Colon (tissue), 2 donors: ENCODE measurements around the gene MAP3K8.

Experiments
- FAIRE-seq: peaks from 2 replicates; lab custom pipeline; 2012; peaks lifted over from hg19 to GRCh38; lab: Jason Lieb, UNC
- donor health status: control.
- donor health status: control.

MAP3K8 gene

DNA sequence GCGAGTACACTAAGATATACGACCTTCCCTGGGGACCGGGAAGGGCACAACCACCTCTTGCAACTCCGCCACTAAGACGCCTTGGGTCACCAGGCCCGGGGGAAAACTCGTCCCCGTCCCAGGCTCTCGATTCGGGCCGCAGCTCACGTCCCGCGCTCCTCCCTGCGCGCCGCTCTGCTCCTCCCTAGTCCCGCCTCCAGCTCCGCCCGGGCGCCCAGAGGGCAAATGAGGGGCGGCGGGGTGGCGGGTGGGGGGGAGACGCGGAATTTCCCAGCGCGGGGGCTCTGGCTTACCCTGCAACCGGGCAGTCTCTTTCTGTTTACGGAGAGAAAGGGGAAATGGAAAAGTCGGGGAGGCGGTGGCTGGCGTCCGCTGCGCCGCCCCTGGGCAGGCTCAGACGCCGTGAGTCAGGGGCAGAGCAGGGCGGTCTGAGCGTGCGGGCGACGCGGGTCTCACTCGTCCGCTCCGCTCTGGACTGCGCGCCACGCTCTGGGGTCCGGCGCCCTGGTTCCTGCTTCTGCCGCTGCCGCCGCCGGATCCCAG is at the start of gene MAP3K8:
MAP3K8 (plus strand) TSS at position 455 of the 543 bp plus-strand sequence. CDS start 4,755 bp downstream, outside the sequence.
- no peak for FAIRE-seq

DNA sequence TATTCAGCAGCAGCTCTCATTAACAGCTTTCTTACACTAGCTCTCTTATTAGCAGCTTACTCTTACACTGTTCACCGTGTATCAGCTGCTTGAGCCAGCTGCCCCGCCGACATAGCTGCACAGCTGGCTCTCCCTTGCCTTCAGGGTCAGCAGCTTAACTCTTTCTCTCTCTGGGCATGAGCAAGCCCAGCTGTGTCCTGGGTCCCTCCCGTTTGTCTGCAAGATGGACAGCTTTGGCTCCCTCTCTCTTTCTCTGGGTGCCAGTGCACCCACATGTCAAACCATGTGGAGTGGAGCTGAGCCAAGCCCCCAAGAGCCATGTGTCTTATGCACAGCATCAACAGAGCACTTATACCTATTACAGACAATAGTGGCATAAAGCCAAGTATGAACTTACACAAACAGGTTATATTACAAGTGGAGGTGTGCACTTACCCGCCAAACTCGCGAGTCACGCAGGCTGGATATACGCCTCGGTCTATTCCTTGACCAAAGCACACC is 49.2 kb upstream of the MAP3K8 start:
- FAIRE-seq: no peak

GRCh38 chr10:30386801-30387588 is 47.0 kb upstream of the MAP3K8 start:
- FAIRE-seq: no peak

GRCh38 chr10:30387646-30388243 is 46.2 kb upstream of the MAP3K8 start:
- FAIRE-seq: no peak

GRCh38 chr10:30389543-30389942 is 44.4 kb upstream of the MAP3K8 start:
- FAIRE-seq: no peak

GRCh38 chr10:30390207-30390606 is 43.8 kb upstream of the MAP3K8 start:
- no peak for FAIRE-seq

DNA sequence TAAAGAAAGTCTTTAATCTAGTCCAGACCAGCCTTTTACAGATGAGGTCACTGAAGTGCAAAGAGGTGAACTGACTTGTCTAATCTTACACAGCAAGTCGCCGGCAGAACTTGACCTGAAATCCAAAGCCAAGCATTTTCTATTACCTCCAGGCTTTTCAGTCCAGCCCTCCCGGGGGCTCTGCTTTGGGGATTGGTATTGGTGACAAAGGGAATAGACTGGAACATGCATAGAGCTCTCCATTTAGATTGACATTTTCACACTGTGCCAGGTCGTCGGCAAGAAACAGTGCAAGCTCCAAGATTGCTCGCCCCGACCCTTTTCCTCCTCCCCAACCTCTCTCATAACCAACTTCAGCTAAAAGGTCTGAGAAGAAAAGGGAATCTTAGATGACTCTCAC is 42.7 kb upstream of the MAP3K8 start:
- FAIRE-seq: no peak

GRCh38 chr10:30392564-30392990 is 41.4 kb upstream of the MAP3K8 start:
- no peak for FAIRE-seq

DNA sequence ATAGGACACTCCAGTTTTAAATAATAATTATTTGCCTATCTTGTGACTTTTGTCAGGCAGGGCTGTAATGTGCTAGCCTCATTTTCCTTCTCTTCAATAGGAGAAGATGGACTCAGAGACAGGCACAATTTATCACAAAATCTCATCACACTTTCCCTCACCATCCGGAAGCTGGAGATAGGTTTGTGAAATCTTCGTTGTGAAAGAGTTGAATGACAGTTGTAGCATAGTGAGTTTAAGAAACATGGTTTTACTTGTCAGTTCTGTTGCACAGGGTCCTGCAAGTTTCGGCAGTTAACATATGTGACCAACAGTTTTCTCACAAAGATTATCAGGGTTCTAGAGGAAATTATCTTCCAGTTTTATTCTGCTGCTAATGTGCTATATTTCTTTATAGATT is 37.7 kb upstream of the MAP3K8 start:
- FAIRE-seq: no peak

DNA sequence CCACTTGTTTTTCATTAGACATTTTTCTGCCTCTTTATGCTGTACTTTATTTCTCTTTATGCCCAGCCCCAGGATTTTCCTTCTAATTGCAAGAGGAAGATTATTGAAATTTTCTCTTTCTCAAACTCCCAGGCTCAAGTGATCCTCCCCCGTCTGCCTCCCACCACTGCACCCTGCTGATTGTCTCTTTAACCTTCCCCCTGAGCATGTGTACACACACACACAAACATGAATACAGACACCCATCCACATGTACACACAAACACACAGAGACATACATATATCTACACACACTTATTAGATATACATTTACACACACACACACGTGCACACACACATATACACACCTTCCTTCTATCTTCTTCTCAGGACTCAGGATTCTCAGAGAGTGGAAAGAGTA is 37.3 kb upstream of the MAP3K8 start:
- no peak for FAIRE-seq

DNA sequence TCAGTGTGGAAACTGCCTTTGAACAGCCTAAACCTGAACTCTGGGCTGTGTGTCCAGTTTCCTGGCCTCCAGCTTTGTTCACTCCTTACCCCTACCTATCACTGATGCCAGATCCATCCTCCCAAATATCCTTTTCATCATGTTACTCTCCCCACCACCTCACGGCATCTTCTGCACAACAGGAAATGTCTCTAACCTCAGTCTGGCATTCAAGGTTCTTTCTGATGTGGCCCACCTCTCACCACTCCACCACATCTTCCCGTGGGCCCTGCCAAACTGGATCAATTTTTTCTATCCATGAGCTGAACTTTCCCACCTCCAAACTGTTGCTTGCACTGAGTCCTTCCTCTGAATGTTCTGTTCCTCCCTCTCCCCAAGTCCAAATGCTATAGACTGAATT is 35.8 kb upstream of the MAP3K8 start:
- no peak for FAIRE-seq

GRCh38 chr10:30398788-30399187 is 35.2 kb upstream of the MAP3K8 start:
- no peak for FAIRE-seq

DNA sequence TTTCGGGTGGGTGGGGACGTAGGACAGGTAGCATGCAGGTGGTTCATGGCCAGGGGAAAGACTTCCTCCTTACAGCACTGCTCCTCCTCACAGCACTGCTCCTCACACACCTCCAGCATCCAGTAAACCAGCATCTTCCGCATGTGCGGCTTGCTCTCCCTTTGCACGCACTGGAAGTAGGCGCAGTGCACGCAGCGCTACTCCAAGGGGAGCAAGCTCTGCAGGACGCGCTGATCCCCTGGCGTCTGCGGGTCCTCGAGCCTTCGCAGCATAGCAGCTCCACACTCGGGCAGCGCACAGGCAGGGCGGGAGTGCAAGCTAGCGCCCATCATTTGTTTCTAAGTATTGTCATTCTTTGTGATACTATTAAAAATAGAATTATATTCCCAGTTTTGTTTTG is 30.5 kb upstream of the MAP3K8 start:
- FAIRE-seq: no peak

DNA sequence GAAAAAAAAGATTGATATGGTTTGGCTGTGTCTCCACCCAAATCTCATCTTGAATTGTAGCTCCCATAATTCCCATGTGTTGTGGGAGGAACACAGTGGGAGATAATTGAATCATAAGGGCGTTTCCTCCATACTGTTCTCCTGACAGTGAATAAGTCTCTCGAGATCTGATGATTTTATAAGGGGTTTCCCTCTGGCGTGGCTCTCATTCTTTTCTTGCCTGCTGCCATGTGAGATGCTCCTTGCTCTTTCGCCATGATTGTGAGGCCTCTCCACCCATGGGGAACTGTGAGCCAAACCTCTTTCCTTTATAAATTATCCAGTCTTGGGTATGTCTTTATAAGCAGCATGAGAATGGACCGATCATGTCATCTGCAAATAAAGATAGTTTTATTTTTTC is 29.4 kb upstream of the MAP3K8 start:
- FAIRE-seq: no peak

DNA sequence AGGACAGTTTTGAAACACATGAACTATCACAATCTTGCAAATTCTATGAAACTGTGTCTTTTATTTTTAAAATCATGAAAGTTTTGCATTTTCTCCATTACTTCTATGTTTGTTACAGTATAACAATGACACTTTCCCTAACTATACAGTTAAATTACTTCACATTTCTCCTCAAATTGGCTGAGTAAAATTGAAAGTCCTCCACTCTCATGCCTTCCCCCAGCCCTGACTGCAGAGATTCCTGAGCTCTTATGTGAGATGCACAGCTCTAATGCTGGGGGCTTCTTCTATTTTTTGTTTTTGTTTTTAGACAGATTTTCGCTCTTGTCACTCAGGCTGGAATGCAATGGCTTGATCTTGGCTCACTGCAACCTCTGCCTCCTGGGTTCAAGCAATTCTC is 22.7 kb upstream of the MAP3K8 start:
- no peak for FAIRE-seq

- no peak for FAIRE-seq
These were observed 21.1 kb upstream of the MAP3K8 start for GRCh38 chr10:30412901-30413300.

- peak; percentile 51 for FAIRE-seq
These were observed 19.9 kb upstream of the MAP3K8 start for GRCh38 chr10:30413996-30414576.

- FAIRE-seq: no peak
These were observed 18.4 kb upstream of the MAP3K8 start for GRCh38 chr10:30415593-30415992.

DNA sequence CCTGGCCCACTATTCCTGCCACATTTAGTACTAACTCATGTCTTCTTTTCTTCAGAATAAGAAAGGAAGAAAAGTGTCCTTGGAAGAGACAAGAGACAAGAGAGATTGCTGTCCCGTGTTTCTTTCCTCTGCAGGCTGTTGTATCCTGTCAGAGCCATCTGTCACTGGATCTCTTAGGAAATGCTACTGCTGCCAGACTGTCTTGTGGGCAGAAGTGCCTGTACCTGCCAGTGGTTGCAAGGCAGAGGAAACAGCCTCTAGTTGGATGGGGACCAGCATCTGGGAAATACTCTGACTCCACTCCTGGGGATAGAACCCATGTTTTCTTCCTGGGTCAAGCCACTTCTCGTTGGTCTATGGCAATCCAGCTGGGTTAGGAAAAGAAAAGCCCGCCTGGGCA is 16.7 kb upstream of the MAP3K8 start:
- no peak for FAIRE-seq

- FAIRE-seq: no peak
These were observed 13.7 kb upstream of the MAP3K8 start for GRCh38 chr10:30420266-30420665.

- FAIRE-seq: no peak
These were observed 13.2 kb upstream of the MAP3K8 start for GRCh38 chr10:30420766-30421165.

GRCh38 chr10:30422151-30422695 is 11.8 kb upstream of the MAP3K8 start:
- no peak for FAIRE-seq
